Kidney (tissue), 14 donors: ENCODE results near the gene TES. TPM values are rescaled to one million over a fixed set of nuclear protein-coding genes. Genes with fewer than 3 reads are reported as not detected.
A peak's percentile ranks its signal among the peaks of the same experiment; 100 is the strongest.

Experiments used
- DNase-seq, 5 donors: peaks; one replicate each; pipeline ENCODE4 v3.0.0-alpha.2; 2013 to 2020
- FAIRE-seq: peaks from 2 replicates; lab custom pipeline; 2012; peaks lifted over from hg19 to GRCh38; lab: Jason Lieb, UNC
- H3K27ac ChIP-seq, 2 donors: one replicate each; pipeline ENCODE4 v1.7.0; 2013; ENCODE audit warnings: low read depth in 2 of 2, low read length in 2 of 2, inconsistent platforms in 1 of 2
- H3K27me3 ChIP-seq: one replicate; pipeline ENCODE4 v1.7.1; 2013; ENCODE audit warnings: low read length, inconsistent platforms; ENCODE audit not compliant: control insufficient read depth, insufficient read depth
- H3K36me3 ChIP-seq, 3 donors: one replicate each; pipeline versions ENCODE4 v1.7.0 to v1.7.1; 2013; ENCODE audit warnings: low read length in 3 of 3, control low read depth in 1 of 3, inconsistent platforms in 1 of 3; ENCODE audit not compliant: insufficient read depth in 3 of 3, control insufficient read depth in 2 of 3
- H3K4me1 ChIP-seq, 3 donors: one replicate each; pipeline versions ENCODE4 v1.7.0 to v1.7.1; 2013; ENCODE audit warnings: low read length in 3 of 3, inconsistent platforms in 1 of 3, low read depth in 1 of 3; ENCODE audit not compliant: control insufficient read depth in 2 of 3, insufficient read depth in 2 of 3
- H3K4me3 ChIP-seq, 3 donors: one replicate each; pipeline versions ENCODE4 v1.7.0 to v1.8.1; 2013; ENCODE audit warnings: low read length in 3 of 3, control low read depth in 1 of 3, inconsistent platforms in 1 of 3
- H3K9ac ChIP-seq, 3 donors: one replicate each; pipeline versions ENCODE4 v1.7.0 to v1.7.1; 2013; ENCODE audit warnings: low read length in 3 of 3, control low read depth in 1 of 3, inconsistent platforms in 1 of 3
- H3K9me3 ChIP-seq, 3 donors: one replicate each; pipeline versions ENCODE4 v1.7.0 to v1.7.1; 2013; ENCODE audit warnings: low read length in 3 of 3, control low read depth in 1 of 3, inconsistent platforms in 1 of 3; ENCODE audit not compliant: control insufficient read depth in 2 of 3, insufficient read depth in 1 of 3
- CTCF ChIP-seq: IDR thresholded peaks from 3 replicates; pipeline ENCODE4 v1.5.1; 2012; ENCODE audit warnings: mild to moderate bottlenecking, moderate library complexity, borderline replicate concordance; ENCODE audit not compliant: insufficient read depth; ENCODE audit errors: extremely low read depth
- intact Hi-C: fragments of 100-400 bp; cut with DNase I; formaldehyde crosslinking; loops from one replicate; pipeline ENCODE4 v1.11.1; 2022
- polyA plus RNA-seq: library from polyadenylated mRNA; stranded (reverse); fragments of 350-450 nt; fragmentation: Illumina TruSeq; extraction: RNeasy Lipid Tissue Mini Kit (QIAGEN cat#74804); gene quantifications from one replicate; pipeline ENCODE4 v1.2.3, GENCODE V29; 2014; ENCODE audit warnings: low read depth, low replicate concordance; ENCODE audit not compliant: insufficient read depth
- total RNA-seq: library from RNA; stranded (reverse); fragmentation: NEBNext Ultra II Directional; extraction: Animal tissue kit (Norgen Biotek cat#: 25700); gene quantifications from one replicate; pipeline ENCODE4 v1.2.1, GENCODE V29; 2021
- donor health status: control.
- donor health status: control.
- donor health status: control.
- donor health status: control.
- donor health status: control.
- donor health status: DM: yes; HTN: yes; CAD: no.
- donor health status: Normal renal cell carcinoma (clear cell type).

Gene TES
- total and polyA plus RNA-seq, 2 donors from 2014 or later: 21.5 to 108 TPM

DNA sequence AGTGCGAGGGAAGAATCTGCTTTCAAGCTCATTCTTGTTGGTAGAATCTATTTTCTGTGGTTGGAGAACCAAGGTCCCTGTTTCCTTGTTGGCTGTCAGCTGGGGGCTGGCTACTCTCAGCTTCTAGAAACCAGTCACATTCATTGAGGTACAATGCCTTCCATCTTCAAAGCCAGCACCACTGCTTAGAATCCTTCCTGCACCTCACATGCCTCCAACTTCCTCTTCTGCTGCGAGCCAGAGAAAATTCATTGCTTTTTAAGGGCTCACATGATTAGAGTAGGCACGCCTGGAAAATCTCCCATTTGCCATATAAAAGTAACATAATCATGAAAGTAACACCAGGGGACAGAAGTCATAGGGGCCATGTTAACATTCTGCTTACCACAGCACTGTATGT, 28.7 kb downstream of the TES start:
- Histone ChIP-seq H3K36me3 (no peaks in the 10 kb centered on the region), H3K4me1 (no peaks in the 10 kb centered on the region), H3K9me3 (no peaks in the 10 kb centered on the region), H3K27ac (no peak overlapping the region), H3K27me3 (no peaks in the 10 kb centered on the region), H3K4me3 (no peak overlapping the region), H3K9ac (no peak overlapping the region)
- DNase-seq (no peak), FAIRE-seq (no peak)
- TF ChIP-seq CTCF: no peak
- intact Hi-C loops: no loop called here

DNA sequence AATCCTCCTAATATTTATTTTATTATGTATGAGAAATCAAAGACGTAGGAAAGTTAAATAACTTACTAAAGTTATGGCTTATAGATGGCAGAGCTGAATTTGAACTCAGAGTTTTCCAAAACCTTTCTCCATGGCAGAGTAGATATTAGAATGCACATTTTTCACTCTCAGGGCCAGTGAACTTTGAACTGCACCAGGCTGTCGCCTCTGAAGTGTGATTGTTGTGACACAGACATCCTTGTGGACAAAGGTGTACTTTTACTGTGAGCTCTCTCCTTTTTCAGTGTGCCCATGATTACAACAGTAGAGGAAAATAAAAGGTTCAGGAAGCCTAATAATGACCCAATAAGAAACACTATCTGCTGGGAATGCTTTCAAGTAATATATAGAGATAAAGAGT, 29.1 kb downstream of the TES start:
- Histone ChIP-seq H3K27ac (no peak overlapping the region), H3K36me3 (no peaks in the 10 kb centered on the region), H3K27me3 (no peaks in the 10 kb centered on the region), H3K4me1 (no peaks in the 10 kb centered on the region), H3K9ac (no peak overlapping the region), H3K4me3 (no peak overlapping the region), H3K9me3 (no peaks in the 10 kb centered on the region)
- FAIRE-seq: no peak
- DNase-seq: no peak
- intact Hi-C loops: no loop called here
- no peak for TF ChIP-seq CTCF

- FAIRE-seq (no peak), DNase-seq (peak in 2 of 5 donors; percentile 56 to 80)
- no peaks in the 10 kb centered on the region for H3K36me3 ChIP-seq
- H3K4me3 ChIP-seq: no peak overlapping the region
- H3K9me3 ChIP-seq: no peaks in the 10 kb centered on the region
- H3K4me1 ChIP-seq: no peaks in the 10 kb centered on the region
- H3K27me3 ChIP-seq: no peaks in the 10 kb centered on the region
- intact Hi-C loops: no loop called here
- H3K9ac ChIP-seq: no peak overlapping the region
- no peak overlapping the region for H3K27ac ChIP-seq
- no peak for TF ChIP-seq CTCF
These were observed 29.8 kb downstream of the TES start for GRCh38 chr7:116240024-116240668.

- FAIRE-seq (no peak), DNase-seq (no peak)
- no peak for TF ChIP-seq CTCF
- H3K4me1 ChIP-seq: no peaks in the 10 kb centered on the region
- no peaks in the 10 kb centered on the region for H3K9me3 ChIP-seq
- H3K27me3 ChIP-seq: no peaks in the 10 kb centered on the region
- no peak overlapping the region for H3K27ac ChIP-seq
- no peak overlapping the region for H3K4me3 ChIP-seq
- no peaks in the 10 kb centered on the region for H3K36me3 ChIP-seq
- H3K9ac ChIP-seq: no peak overlapping the region
- intact Hi-C loops: no loop called here
These were observed 31.0 kb downstream of the TES start for GRCh38 chr7:116241291-116241690.
